B cell (primary cell): ENCODE data around the gene LHPP. TPM values are rescaled to one million over a fixed set of nuclear protein-coding genes. Genes with fewer than 3 reads are reported as not detected.

Experiments used
- ATAC-seq: fragments of 200-7000 bp; cut with Tn5 transposase; one replicate; pipeline ENCODE4 v1.10.0; 2021; ENCODE audit warnings: low read depth, mild to moderate bottlenecking, moderate number of reproducible peaks, moderate library complexity
- CTCF ChIA-PET: fragments of 350-600 bp; sonication (Branson Sonifier 250); formaldehyde crosslinking; loops from one replicate; lab custom pipeline; 2021; ENCODE audit warnings: antibody characterized with exemption, inconsistent platforms; lab: Charles Lee
- POLR2A ChIA-PET: fragments of 350-600 bp; sonication (Branson Sonifier 250); formaldehyde crosslinking; loops from one replicate; lab custom pipeline; 2021; ENCODE audit warnings: antibody characterized with exemption; lab: Charles Lee
- DNase-seq: peaks from one replicate; pipeline ENCODE4 v3.0.0; 2013
- H2AFZ ChIP-seq: 2 replicates; pipeline ENCODE4 v1.6.1; 2012; ENCODE audit warnings: mild to moderate bottlenecking, low read depth, low read length; ENCODE audit not compliant: insufficient read depth, poor library complexity, severe bottlenecking
- H3K27ac ChIP-seq, 2 donors: 1 replicate in 1 of 2; 2 replicates in 1 of 2; pipeline ENCODE4 v1.5.1; 2012 to 2013; ENCODE audit warnings: low read length in 2 of 2, mild to moderate bottlenecking in 2 of 2, moderate library complexity in 1 of 2
- H3K27me3 ChIP-seq, 4 experiments: fragments of 200-600 bp in 1 of 4; sonication (generic) in 1 of 4; replicated peaks in 1 of 4; 1 replicate in 2 of 4; 2 replicates in 2 of 4; pipeline versions ENCODE4 v1.6.1 to v1.7.0; 2013 to 2016; ENCODE audit warnings: low read length in 3 of 4, mild to moderate bottlenecking in 2 of 4, mixed read lengths in 1 of 4, moderate library complexity in 1 of 4; ENCODE audit not compliant: insufficient read depth in 4 of 4, control insufficient read depth in 3 of 4; ENCODE audit errors: control extremely low read depth in 1 of 4
- H3K36me3 ChIP-seq, 2 experiments: replicated peaks in 1 of 2; 1 replicate in 1 of 2; 2 replicates in 1 of 2; pipeline versions ENCODE4 v1.6.1 to v1.7.1; 2013; ENCODE audit warnings: low read length in 1 of 2; ENCODE audit not compliant: insufficient read depth in 2 of 2, control insufficient read depth in 1 of 2; ENCODE audit errors: control extremely low read depth in 1 of 2, extremely low read depth in 1 of 2
- H3K4me1 ChIP-seq, 2 donors: fragments of 200-600 bp in 1 of 2; sonication (generic) in 1 of 2; 1 replicate in 1 of 2; 2 replicates in 1 of 2; pipeline versions ENCODE4 v1.5.1 to v1.6.1; 2013 to 2017; ENCODE audit warnings: low read length in 2 of 2; ENCODE audit not compliant: control insufficient read depth in 2 of 2, insufficient read depth in 2 of 2
- H3K4me2 ChIP-seq: replicated peaks from 2 replicates; pipeline ENCODE3; 2012; ENCODE audit warnings: mild to moderate bottlenecking, low read depth, low read length; ENCODE audit not compliant: poor library complexity, severe bottlenecking
- H3K4me3 ChIP-seq, 5 experiments: fragments of 200-600 bp in 1 of 5; sonication (generic) in 1 of 5; 1 replicate in 3 of 5; 2 replicates in 2 of 5; pipeline versions ENCODE4 v1.5.1 to v1.7.0; 2011 to 2016; ENCODE audit warnings: low read length in 4 of 5, mild to moderate bottlenecking in 4 of 5, low read depth in 2 of 5, control low read depth in 1 of 5, moderate library complexity in 1 of 5; ENCODE audit not compliant: insufficient read depth in 1 of 5; ENCODE audit errors: control extremely low read depth in 1 of 5, extremely low read depth in 1 of 5
- H3K79me2 ChIP-seq: fragments of 200-600 bp; sonication (generic); one replicate; pipeline ENCODE4 v1.6.0; 2016; ENCODE audit warnings: low read length; ENCODE audit not compliant: control insufficient read depth, insufficient read depth
- H3K9ac ChIP-seq: fragments of 200-600 bp; sonication (generic); 2 replicates; pipeline ENCODE4 v1.6.1; 2017; ENCODE audit warnings: mild to moderate bottlenecking, low read length, moderate library complexity
- H3K9me3 ChIP-seq, 3 donors: one replicate each; pipeline versions ENCODE4 v1.6.1 to v1.7.1; 2013; ENCODE audit warnings: low read length in 2 of 3; ENCODE audit not compliant: control insufficient read depth in 2 of 3, insufficient read depth in 1 of 3; ENCODE audit errors: control extremely low read depth in 1 of 3
- H4K20me1 ChIP-seq: 2 replicates; pipeline ENCODE4 v1.6.0; 2012; ENCODE audit warnings: mild to moderate bottlenecking, low read length; ENCODE audit not compliant: insufficient read depth, control insufficient read depth, poor library complexity, severe bottlenecking
- H3K27ac Mint-ChIP-seq: one replicate; pipeline ENCODE4 v1.8.0; 2021; ENCODE audit warnings: mixed read lengths
- H3K27me3 Mint-ChIP-seq: one replicate; pipeline ENCODE4 v1.8.0; 2021; ENCODE audit warnings: mixed read lengths
- H3K4me1 Mint-ChIP-seq: one replicate; pipeline ENCODE4 v1.8.0; 2021; ENCODE audit warnings: mixed read lengths
- H3K4me3 Mint-ChIP-seq: one replicate; pipeline ENCODE4 v1.8.0; 2021; ENCODE audit warnings: mixed read lengths
- H3K9me3 Mint-ChIP-seq: one replicate; pipeline ENCODE4 v1.8.0; 2022; ENCODE audit warnings: mixed read lengths; ENCODE audit not compliant: insufficient read depth
- CTCF ChIP-seq: fragments of 200-600 bp; IDR thresholded peaks from one replicate; pipeline ENCODE4 v1.8.0; 2022; ENCODE audit warnings: antibody characterized with exemption, mild to moderate bottlenecking
- EZH2 ChIP-seq: IDR thresholded peaks from 2 replicates; pipeline ENCODE4 v1.6.1; 2012; ENCODE audit warnings: borderline replicate concordance, low read depth, mild to moderate bottlenecking, moderate library complexity, low read length; ENCODE audit not compliant: insufficient read depth, poor library complexity, severe bottlenecking
- WGBS: methylation state at CpG from one replicate; pipeline ENCODE4 v1.1.5; 2013; ENCODE audit warnings: missing lambda C conversion rate; ENCODE audit not compliant: insufficient coverage; 5-methylcytosine and 5-hydroxymethylcytosine counted together
- intact Hi-C: fragments of 100-400 bp; cut with micrococcal nuclease; formaldehyde crosslinking; loops from one replicate; pipeline ENCODE4 v1.10.0; 2022
- polyA plus RNA-seq: library from polyadenylated mRNA; depleted of rRNA; stranded (reverse); fragments of >200 nt; gene quantifications from 2 replicates; pipeline ENCODE4 v1.2.3, GENCODE V29; 2012
- total RNA-seq, 2 donors: library from RNA; stranded (reverse); fragments of 120-200 nt in 1 of 2; gene quantifications; 1 replicate in 1 of 2; 2 replicates in 1 of 2; pipeline versions ENCODE4 v1.2.3 to v1.2.4, GENCODE V29; 2013 to 2022

LHPP gene
- total and polyA plus RNA-seq, 2 donors (not counting 1 experiment from before 2014, with no cell fraction given), result 60.2 to 83.5 TPM

GRCh38 chr10:124495162-124495561 is 33.5 kb downstream of the LHPP start:
- Mint-ChIP-seq H3K4me3 (no peak overlapping the region), H3K27ac (no peak overlapping the region), H3K27me3 (no peaks in the 10 kb centered on the region), H3K4me1 (peaks cover 1% of the 10 kb centered on the region), H3K9me3 (no peaks in the 10 kb centered on the region)
- DNase-seq (no peak), ATAC-seq (no peak)
- Histone ChIP-seq H3K4me1 (no peaks in the 10 kb centered on the region), H3K9me3 (no peaks in the 10 kb centered on the region), H3K36me3 (peaks cover 0 to 7% of the 10 kb centered on the region in 2 experiments), H3K4me2 (no peak overlapping the region), H3K27me3 (peaks cover 0 to 3% (median 0%) of the 10 kb centered on the region in 4 experiments), H2AFZ (no peak overlapping the region), H3K27ac (no peak overlapping the region), H4K20me1 (no peaks in the 10 kb centered on the region), H3K4me3 (no peak overlapping the region), H3K9ac (no peak overlapping the region), H3K79me2 (no peaks in the 10 kb centered on the region)
- CTCF ChIA-PET, result interaction anchor here (0.7 kb wide), 1 partner anchor 9 kb away, joined by 3 read pairs; no protein-coding TSS in a partner anchor
- POLR2A ChIA-PET, result no interaction called here
- WGBS, result 95% methylated on average over 7 of the region's 7 CpGs
- intact Hi-C loops, result no loop called here
- no peak for TF ChIP-seq EZH2

- H3K27me3 Mint-ChIP-seq, result no peaks in the 10 kb centered on the region
- Histone ChIP-seq H3K4me2 (no peak overlapping the region), H3K27ac (no peak overlapping the region), H3K36me3 (peaks cover 0 to 12% of the 10 kb centered on the region in 2 experiments), H4K20me1 (no peaks in the 10 kb centered on the region), H3K4me1 (no peaks in the 10 kb centered on the region), H3K27me3 (peaks cover 0 to 3% (median 0%) of the 10 kb centered on the region in 4 experiments), H2AFZ (no peak overlapping the region), H3K9me3 (peaks cover 0 to under 1% (median 0%) of the 10 kb centered on the region in 3 donors), H3K79me2 (no peaks in the 10 kb centered on the region), H3K9ac (no peak overlapping the region), H3K4me3 (no peak overlapping the region)
- WGBS, result 96% methylated on average over 6 of the region's 11 CpGs
- DNase-seq, result no peak
- H3K4me1 Mint-ChIP-seq, result peaks cover 1% of the 10 kb centered on the region
- no peak overlapping the region for H3K27ac Mint-ChIP-seq
- no peak overlapping the region for H3K4me3 Mint-ChIP-seq
- intact Hi-C loops, result no loop called here
- ChIA-PET POLR2A (no interaction called here), CTCF (interaction anchor here (0.7 kb wide), 1 partner anchor 8 kb away, joined by 3 read pairs; no protein-coding TSS in a partner anchor)
- H3K9me3 Mint-ChIP-seq, result peaks cover 1% of the 10 kb centered on the region
- no peak for ATAC-seq
- TF ChIP-seq EZH2 (no peak), CTCF (no peak)
These were observed 34.1 kb downstream of the LHPP start for GRCh38 chr10:124495725-124496124.
